GM10248 (cell line): ENCODE data around the gene HS3ST5.
A peak's percentile ranks its signal among the peaks of the same experiment; 100 is the strongest.

ENCODE experiments used
- CTCF ChIA-PET: fragments of 300-600 bp; sonication (Branson Sonifier 250); formaldehyde crosslinking; extraction: SDS; loops from one replicate; lab custom pipeline; 2021; ENCODE audit warnings: antibody characterized with exemption; lab: Yijun Ruan, JAX
- POLR2A ChIA-PET: fragments of 350-650 bp; sonication (Branson Sonifier 250); formaldehyde crosslinking; extraction: SDS; loops from one replicate; lab custom pipeline; 2020; ENCODE audit warnings: antibody characterized with exemption; lab: Yijun Ruan, JAX
- DNase-seq: peaks from one replicate; pipeline ENCODE4 v3.0.0; 2012; ENCODE audit errors: extremely low spot score
- TF ChIP-seq, protein P1 (sequence below): IDR thresholded peaks from 2 replicates; pipeline ENCODE4 v1.5.1; 2012; ENCODE audit warnings: mild to moderate bottlenecking, low read depth; ENCODE audit errors: extremely low read depth, missing control alignments, control extremely low read depth

HS3ST5 gene, protein sequence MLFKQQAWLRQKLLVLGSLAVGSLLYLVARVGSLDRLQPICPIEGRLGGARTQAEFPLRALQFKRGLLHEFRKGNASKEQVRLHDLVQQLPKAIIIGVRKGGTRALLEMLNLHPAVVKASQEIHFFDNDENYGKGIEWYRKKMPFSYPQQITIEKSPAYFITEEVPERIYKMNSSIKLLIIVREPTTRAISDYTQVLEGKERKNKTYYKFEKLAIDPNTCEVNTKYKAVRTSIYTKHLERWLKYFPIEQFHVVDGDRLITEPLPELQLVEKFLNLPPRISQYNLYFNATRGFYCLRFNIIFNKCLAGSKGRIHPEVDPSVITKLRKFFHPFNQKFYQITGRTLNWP

GRCh38 chr6:114342826-114343781 is at the start of gene HS3ST5:
Gene HS3ST5 (minus strand): TSS chr6:114343023. CDS start chr6:114062845, 280,178 bp downstream.
- TF ChIP-seq, protein P1, sequence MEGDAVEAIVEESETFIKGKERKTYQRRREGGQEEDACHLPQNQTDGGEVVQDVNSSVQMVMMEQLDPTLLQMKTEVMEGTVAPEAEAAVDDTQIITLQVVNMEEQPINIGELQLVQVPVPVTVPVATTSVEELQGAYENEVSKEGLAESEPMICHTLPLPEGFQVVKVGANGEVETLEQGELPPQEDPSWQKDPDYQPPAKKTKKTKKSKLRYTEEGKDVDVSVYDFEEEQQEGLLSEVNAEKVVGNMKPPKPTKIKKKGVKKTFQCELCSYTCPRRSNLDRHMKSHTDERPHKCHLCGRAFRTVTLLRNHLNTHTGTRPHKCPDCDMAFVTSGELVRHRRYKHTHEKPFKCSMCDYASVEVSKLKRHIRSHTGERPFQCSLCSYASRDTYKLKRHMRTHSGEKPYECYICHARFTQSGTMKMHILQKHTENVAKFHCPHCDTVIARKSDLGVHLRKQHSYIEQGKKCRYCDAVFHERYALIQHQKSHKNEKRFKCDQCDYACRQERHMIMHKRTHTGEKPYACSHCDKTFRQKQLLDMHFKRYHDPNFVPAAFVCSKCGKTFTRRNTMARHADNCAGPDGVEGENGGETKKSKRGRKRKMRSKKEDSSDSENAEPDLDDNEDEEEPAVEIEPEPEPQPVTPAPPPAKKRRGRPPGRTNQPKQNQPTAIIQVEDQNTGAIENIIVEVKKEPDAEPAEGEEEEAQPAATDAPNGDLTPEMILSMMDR: peak; percentile 10
- ChIA-PET CTCF (interaction anchor here (1.0 to 1.3 kb wide), 3 partner anchors 10 to 39 kb away, joined by 3 to 4 read pairs (median 3); no protein-coding TSS in a partner anchor), POLR2A (no interaction called here)
- DNase-seq: peak; percentile 24

- CTCF ChIA-PET: interaction anchor here (1.6 kb wide), 1 partner anchor 10 kb away, joined by 6 read pairs; no protein-coding TSS in a partner anchor
- no peak for DNase-seq
Observed at GRCh38 chr6:114390176-114390575, 47.4 kb upstream of the HS3ST5 start.

GRCh38 chr6:114389111-114389510 is 46.3 kb upstream of the HS3ST5 start:
- TF ChIP-seq, protein P1: no peak
- POLR2A ChIA-PET: no interaction called here
- DNase-seq: no peak
- CTCF ChIA-PET: no interaction called here

More at GRCh38 chr6:114390176-114390575, 47.4 kb upstream of the HS3ST5 start:
- TF ChIP-seq, protein P1: no peak
- POLR2A ChIA-PET: no interaction called here

DNA sequence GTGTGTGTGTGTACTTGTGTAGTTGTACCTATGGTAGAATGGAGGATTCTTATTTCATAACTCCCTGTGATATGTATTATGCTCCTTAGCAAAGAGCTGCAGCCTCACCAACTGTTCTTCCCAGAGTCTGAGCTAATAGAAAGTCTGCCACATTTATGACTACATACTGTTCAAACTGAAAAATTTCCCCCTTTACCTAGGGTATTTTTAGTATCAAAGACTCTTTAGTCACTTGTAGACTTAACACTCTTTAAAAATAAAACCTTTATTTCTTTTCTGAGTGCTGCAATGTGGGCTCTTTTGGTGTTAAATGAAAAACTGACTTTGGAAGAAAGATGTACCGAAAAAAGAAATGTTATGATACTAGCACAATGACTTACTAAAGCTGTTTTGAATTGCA is 39.6 kb upstream of the HS3ST5 start:
- CTCF ChIA-PET: interaction anchor here (0.7 kb wide), 1 partner anchor 10 kb away, joined by 3 read pairs; no protein-coding TSS in a partner anchor
- TF ChIP-seq, protein P1: no peak
- POLR2A ChIA-PET: no interaction called here

GRCh38 chr6:114377881-114378280 is 35.1 kb upstream of the HS3ST5 start:
- TF ChIP-seq, protein P1: no peak
- ChIA-PET POLR2A (no interaction called here), CTCF (no interaction called here)
- DNase-seq: no peak

More for the DNA sequence above, 39.6 kb upstream of the HS3ST5 start:
- DNase-seq: no peak

DNA sequence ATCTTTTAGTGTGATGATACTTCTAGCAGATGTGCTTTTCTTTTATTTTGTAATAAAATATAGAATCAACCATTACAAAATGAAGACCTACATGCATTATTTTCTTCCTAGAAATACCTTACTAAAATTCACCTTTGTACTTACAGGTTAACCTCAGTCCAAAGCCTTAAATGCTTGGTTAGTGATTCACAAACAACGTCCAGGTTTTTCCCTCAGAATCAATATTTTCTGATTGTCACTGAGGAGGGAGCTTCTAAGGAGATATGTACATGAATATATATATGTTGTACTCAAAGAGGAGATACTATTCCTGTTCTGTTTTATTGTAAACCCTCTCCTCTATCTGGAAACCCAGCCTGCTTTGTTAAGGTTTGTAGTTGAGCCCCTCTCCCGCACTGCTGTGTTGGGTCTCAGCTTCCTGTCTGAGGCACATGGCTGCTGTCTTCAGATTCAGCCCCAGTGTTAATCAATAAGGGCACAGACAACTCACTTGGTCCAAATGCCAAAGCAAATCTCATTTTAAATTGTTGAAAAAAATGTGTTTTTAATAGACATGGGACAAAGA is 33.9 kb upstream of the HS3ST5 start:
- CTCF ChIA-PET: no interaction called here
- DNase-seq: no peak
- TF ChIP-seq, protein P1: no peak
- POLR2A ChIA-PET: no interaction called here
